CD4-positive, CD25-positive, alpha-beta regulatory T cell (primary cell): ENCODE measurements around the gene CCL25. TPM values are rescaled to one million over a fixed set of nuclear protein-coding genes. Genes with fewer than 3 reads are reported as not detected.
A peak's percentile ranks its signal among the peaks of the same experiment; 100 is the strongest.

Source experiments
- ATAC-seq, 2 donors: fragments of 150-1000 bp; cut with Tn5 transposase; one replicate each; pipeline ENCODE4 v1.10.0; 2021; ENCODE audit warnings: low read depth in 2 of 2, moderate number of reproducible peaks in 2 of 2, moderate library complexity in 1 of 2
- DNase-seq, 3 donors: peaks; one replicate each; pipeline versions ENCODE4 v3.0.0 to v3.0.0-alpha.2; 2012 to 2022; ENCODE audit warnings: mixed read lengths in 1 of 3
- H3K27ac ChIP-seq: one replicate; pipeline ENCODE4 v1.7.0; 2013; ENCODE audit warnings: mild to moderate bottlenecking, low read length; ENCODE audit not compliant: insufficient read depth, poor library complexity, severe bottlenecking
- H3K27me3 ChIP-seq: one replicate; pipeline ENCODE4 v1.7.0; 2013; ENCODE audit warnings: low read length; ENCODE audit not compliant: control insufficient read depth, insufficient read depth
- H3K36me3 ChIP-seq: one replicate; pipeline ENCODE4 v1.7.0; 2013; ENCODE audit warnings: mild to moderate bottlenecking, low read length, moderate library complexity; ENCODE audit not compliant: control insufficient read depth, insufficient read depth
- H3K4me1 ChIP-seq: 2 replicates; pipeline ENCODE4 v1.7.0; 2013; ENCODE audit warnings: mild to moderate bottlenecking, low read length; ENCODE audit not compliant: insufficient read depth, control insufficient read depth, poor library complexity, severe bottlenecking
- H3K4me3 ChIP-seq: one replicate; pipeline ENCODE4 v1.7.0; 2013; ENCODE audit warnings: low read depth, mild to moderate bottlenecking, low read length, moderate library complexity
- H3K9me3 ChIP-seq, 2 experiments: 1 replicate in 1 of 2; 2 replicates in 1 of 2; pipeline ENCODE4 v1.7.0; 2013; ENCODE audit warnings: low read length in 2 of 2, mild to moderate bottlenecking in 1 of 2, moderate library complexity in 1 of 2; ENCODE audit not compliant: control insufficient read depth in 2 of 2
- H3K27ac Mint-ChIP-seq, 3 donors: one replicate each; pipeline ENCODE4 v1.8.0; 2020 to 2022; ENCODE audit warnings: mild to moderate bottlenecking in 3 of 3, mixed read lengths in 3 of 3, moderate library complexity in 2 of 3
- H3K27me3 Mint-ChIP-seq: one replicate; pipeline ENCODE4 v1.8.0; 2022; ENCODE audit warnings: mild to moderate bottlenecking, mixed read lengths
- H3K36me3 Mint-ChIP-seq: one replicate; pipeline ENCODE4 v1.8.0; 2020; ENCODE audit warnings: mixed read lengths
- H3K4me1 Mint-ChIP-seq, 4 donors: one replicate each; pipeline ENCODE4 v1.8.0; 2020 to 2022; ENCODE audit warnings: mixed read lengths in 4 of 4, mild to moderate bottlenecking in 1 of 4
- H3K4me3 Mint-ChIP-seq, 4 donors: one replicate each; pipeline ENCODE4 v1.8.0; 2020 to 2022; ENCODE audit warnings: mild to moderate bottlenecking in 4 of 4, mixed read lengths in 4 of 4, moderate library complexity in 3 of 4
- H3K9me3 Mint-ChIP-seq, 7 donors: one replicate each; pipeline ENCODE4 v1.8.0; 2020 to 2022; ENCODE audit warnings: mixed read lengths in 7 of 7, mild to moderate bottlenecking in 3 of 7, moderate library complexity in 2 of 7
- polyA plus RNA-seq, 4 donors: library from polyadenylated mRNA; unstranded; fragments of 300-500 nt; fragmentation: Illumina TruSeq; gene quantifications; one replicate each; pipeline ENCODE4 v1.2.3, GENCODE V29; 2021
- total RNA-seq: library from RNA; stranded (reverse); gene quantifications from one replicate; pipeline ENCODE4 v1.2.3, GENCODE V29; 2022

Gene CCL25
- total and polyA plus RNA-seq, 5 donors from 2014 or later: 0.48 TPM; not detected in 4

DNA sequence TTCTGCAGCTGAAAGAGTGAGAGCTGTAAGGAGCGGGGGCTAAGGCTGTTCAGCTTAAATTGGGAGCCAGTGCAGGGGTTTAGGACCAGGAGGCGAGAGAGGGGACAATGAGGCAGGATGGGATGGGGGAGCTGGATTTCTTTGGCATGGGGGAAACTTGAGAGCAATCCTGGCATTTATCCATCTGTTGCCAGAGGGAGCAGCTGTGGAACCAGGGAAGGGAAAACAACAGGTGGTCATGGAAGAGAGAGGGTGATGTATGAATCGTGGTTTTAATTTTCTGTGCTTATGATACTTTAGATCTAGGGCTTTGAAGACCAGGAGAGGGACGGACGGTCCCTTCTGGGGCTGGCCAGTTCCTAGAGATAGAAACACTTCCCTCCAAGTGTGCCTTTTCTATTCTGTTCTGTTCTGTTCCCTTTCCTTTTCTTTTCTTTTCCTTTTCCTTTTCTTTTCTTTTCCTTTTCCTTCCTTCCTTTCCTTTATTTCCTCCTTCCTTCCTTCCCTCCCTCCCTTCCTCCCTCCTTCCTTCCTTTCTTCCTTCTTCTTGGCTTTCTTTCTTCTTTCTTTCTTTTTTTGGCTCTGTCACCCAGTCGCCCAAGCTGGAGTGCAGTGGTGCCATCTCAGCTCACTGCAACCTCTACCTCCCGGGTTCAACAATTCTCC, 16.0 kb upstream of the CCL25 start:
- Histone ChIP-seq H3K4me3 (no peak overlapping the region), H3K27ac (no peak overlapping the region), H3K9me3 (no peaks in the 10 kb centered on the region), H3K36me3 (no peaks in the 10 kb centered on the region), H3K4me1 (no peaks in the 10 kb centered on the region), H3K27me3 (no peaks in the 10 kb centered on the region)
- ATAC-seq (no peak), DNase-seq (no peak)
- Mint-ChIP-seq H3K4me3 (no peak overlapping the region), H3K36me3 (no peaks in the 10 kb centered on the region), H3K4me1 (no peaks in the 10 kb centered on the region), H3K27me3 (peaks cover 4% of the 10 kb centered on the region), H3K9me3 (no peaks in the 10 kb centered on the region), H3K27ac (peak overlapping the region in 1 of 3 donors; percentile 48)

DNA sequence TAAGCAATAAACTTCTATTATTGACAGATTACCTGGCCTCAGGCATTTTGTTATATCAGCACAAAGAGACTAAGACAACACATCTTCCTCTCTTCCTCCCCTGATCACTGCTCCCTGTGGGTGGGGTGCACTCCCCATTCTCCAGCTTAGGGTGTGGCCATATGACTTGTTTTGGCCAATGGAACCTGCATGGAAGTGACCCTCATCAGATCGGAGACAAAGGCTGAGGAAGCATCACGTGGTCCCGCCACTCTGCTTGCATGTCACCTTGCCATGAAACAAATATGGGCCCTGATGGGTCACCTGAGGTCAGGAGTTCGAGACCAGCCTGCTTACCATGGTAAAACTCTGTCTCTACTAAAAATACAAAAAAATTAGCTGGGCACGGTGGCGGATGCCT, 13.7 kb upstream of the CCL25 start:
- no peaks in the 10 kb centered on the region for H3K4me1 Mint-ChIP-seq
- H3K27me3 Mint-ChIP-seq: peaks cover 4% of the 10 kb centered on the region
- peaks cover 0 to 1% (median 0%) of the 10 kb centered on the region in 7 donors for H3K9me3 Mint-ChIP-seq
- no peaks in the 10 kb centered on the region for H3K27me3 ChIP-seq
- H3K4me3 ChIP-seq: no peak overlapping the region
- H3K36me3 Mint-ChIP-seq: no peaks in the 10 kb centered on the region
- no peak for DNase-seq
- no peak overlapping the region for H3K27ac ChIP-seq
- H3K27ac Mint-ChIP-seq: no peak overlapping the region
- no peak overlapping the region for H3K4me3 Mint-ChIP-seq
- H3K9me3 ChIP-seq: no peaks in the 10 kb centered on the region
- no peak for ATAC-seq
- H3K4me1 ChIP-seq: no peaks in the 10 kb centered on the region
- H3K36me3 ChIP-seq: no peaks in the 10 kb centered on the region

DNA sequence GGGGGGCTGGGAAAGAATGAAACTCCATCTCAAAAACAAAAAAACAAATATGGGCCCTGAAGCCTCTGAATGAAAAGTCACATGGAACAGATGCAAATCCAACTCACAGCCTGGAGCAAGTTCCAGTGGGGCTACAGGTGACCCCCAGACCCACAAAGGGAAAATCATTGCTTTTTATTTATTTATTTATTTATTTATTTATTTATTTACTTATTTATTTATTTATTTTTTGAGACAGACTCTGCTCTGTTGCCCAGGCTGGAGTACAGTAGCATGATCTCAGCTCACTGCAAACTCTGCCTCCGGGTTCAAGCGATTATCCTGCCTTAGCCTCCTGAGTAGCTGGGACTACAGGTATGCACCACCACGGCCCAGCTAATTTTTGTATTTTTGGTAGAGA, 13.3 kb upstream of the CCL25 start:
- Histone ChIP-seq H3K9me3 (no peaks in the 10 kb centered on the region), H3K27ac (no peak overlapping the region), H3K36me3 (no peaks in the 10 kb centered on the region), H3K27me3 (no peaks in the 10 kb centered on the region), H3K4me1 (no peaks in the 10 kb centered on the region), H3K4me3 (no peak overlapping the region)
- Mint-ChIP-seq H3K4me1 (no peaks in the 10 kb centered on the region), H3K27ac (no peak overlapping the region), H3K27me3 (peaks cover 4% of the 10 kb centered on the region), H3K4me3 (no peak overlapping the region), H3K9me3 (peaks cover 0 to 1% (median 0%) of the 10 kb centered on the region in 7 donors), H3K36me3 (no peaks in the 10 kb centered on the region)
- ATAC-seq: no peak
- DNase-seq: no peak

DNA sequence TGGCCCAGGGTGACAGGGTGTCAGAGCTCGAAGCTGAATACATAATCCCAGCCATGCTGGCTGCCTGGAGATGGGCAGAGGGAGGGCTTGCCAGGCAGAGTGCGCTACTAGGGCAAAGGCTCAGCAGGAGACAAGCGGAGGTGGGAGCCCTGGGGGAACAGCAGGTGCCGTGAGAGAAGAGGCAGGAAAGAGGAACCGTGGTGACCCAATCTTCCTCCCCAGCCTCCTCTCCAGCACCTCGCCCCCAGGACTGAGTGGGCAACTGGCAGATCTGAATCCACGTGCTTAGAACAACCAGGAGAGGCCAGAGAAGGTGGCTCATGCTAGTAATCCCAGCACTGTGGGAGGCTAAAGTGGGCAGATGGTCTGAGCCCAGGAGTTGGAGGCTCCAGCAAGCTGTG, 11.0 kb upstream of the CCL25 start:
- ATAC-seq: no peak
- Histone ChIP-seq H3K36me3 (no peaks in the 10 kb centered on the region), H3K27me3 (no peaks in the 10 kb centered on the region), H3K4me1 (no peaks in the 10 kb centered on the region), H3K27ac (no peak overlapping the region), H3K9me3 (no peaks in the 10 kb centered on the region), H3K4me3 (no peak overlapping the region)
- no peak for DNase-seq
- Mint-ChIP-seq H3K9me3 (peaks cover 0 to 1% (median 0%) of the 10 kb centered on the region in 7 donors), H3K27ac (no peak overlapping the region), H3K4me3 (no peak overlapping the region), H3K36me3 (no peaks in the 10 kb centered on the region), H3K27me3 (peaks cover 4% of the 10 kb centered on the region), H3K4me1 (no peaks in the 10 kb centered on the region)

DNA sequence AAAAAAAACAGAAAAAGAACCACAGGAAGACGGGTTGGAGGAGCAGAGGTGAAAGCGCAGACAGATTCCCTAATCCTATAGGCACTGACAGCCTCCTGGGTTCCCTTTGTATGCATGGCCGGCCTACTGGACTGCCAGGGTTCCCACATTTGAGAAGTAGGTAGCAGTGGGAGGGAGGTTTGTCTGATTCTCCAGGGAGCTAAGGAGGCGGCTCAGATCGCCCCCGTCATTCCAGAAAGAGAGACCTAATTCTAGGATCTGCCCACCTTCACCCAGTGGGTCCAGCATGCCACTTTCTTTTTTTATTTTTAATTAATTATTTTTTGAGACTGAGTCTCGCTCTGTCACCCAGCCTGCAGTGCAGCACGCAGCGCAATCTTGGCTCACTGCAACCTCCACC, 9.7 kb upstream of the CCL25 start:
- no peaks in the 10 kb centered on the region for H3K27me3 ChIP-seq
- H3K4me1 Mint-ChIP-seq: peaks cover 0 to 3% (median 0%) of the 10 kb centered on the region in 4 donors
- ATAC-seq (no peak), DNase-seq (no peak)
- H3K27me3 Mint-ChIP-seq: peaks cover 15% of the 10 kb centered on the region
- H3K4me3 Mint-ChIP-seq: no peak overlapping the region
- no peaks in the 10 kb centered on the region for H3K36me3 Mint-ChIP-seq
- H3K9me3 ChIP-seq: no peaks in the 10 kb centered on the region
- no peaks in the 10 kb centered on the region for H3K4me1 ChIP-seq
- H3K9me3 Mint-ChIP-seq: peaks cover 0 to 1% (median 0%) of the 10 kb centered on the region in 7 donors
- H3K27ac Mint-ChIP-seq: no peak overlapping the region
- H3K36me3 ChIP-seq: no peaks in the 10 kb centered on the region
- H3K27ac ChIP-seq: no peak overlapping the region
- H3K4me3 ChIP-seq: no peak overlapping the region

DNA sequence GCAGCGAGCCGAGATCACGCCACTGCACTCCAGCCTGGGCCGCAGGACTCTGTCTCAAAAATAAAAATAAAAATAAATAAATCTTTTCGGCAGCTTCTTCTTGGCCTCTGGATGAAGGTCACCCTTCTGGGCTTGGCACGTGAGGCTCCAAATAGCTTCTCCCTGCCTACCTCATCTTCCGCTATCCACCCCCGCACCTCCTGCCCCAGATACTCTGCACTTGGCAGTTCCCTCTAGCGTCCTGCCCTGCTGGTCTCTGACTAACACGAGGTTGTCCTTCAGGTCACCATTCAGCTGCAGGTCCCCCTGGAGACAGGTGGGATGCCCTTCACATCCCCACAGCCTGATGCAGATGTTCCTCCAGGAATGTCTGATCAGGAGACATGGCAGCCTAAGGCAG, 8.5 kb upstream of the CCL25 start:
- no peaks in the 10 kb centered on the region for H3K4me1 ChIP-seq
- H3K9me3 ChIP-seq: no peaks in the 10 kb centered on the region
- no peak overlapping the region for H3K4me3 ChIP-seq
- Mint-ChIP-seq H3K4me3 (no peak overlapping the region), H3K27me3 (peaks cover 15% of the 10 kb centered on the region), H3K4me1 (peaks cover 0 to 3% (median 0%) of the 10 kb centered on the region in 4 donors), H3K36me3 (no peaks in the 10 kb centered on the region), H3K27ac (no peak overlapping the region), H3K9me3 (peaks cover 0 to 1% (median 0%) of the 10 kb centered on the region in 7 donors)
- DNase-seq (no peak), ATAC-seq (no peak)
- no peaks in the 10 kb centered on the region for H3K27me3 ChIP-seq
- no peak overlapping the region for H3K27ac ChIP-seq
- H3K36me3 ChIP-seq: no peaks in the 10 kb centered on the region

DNA sequence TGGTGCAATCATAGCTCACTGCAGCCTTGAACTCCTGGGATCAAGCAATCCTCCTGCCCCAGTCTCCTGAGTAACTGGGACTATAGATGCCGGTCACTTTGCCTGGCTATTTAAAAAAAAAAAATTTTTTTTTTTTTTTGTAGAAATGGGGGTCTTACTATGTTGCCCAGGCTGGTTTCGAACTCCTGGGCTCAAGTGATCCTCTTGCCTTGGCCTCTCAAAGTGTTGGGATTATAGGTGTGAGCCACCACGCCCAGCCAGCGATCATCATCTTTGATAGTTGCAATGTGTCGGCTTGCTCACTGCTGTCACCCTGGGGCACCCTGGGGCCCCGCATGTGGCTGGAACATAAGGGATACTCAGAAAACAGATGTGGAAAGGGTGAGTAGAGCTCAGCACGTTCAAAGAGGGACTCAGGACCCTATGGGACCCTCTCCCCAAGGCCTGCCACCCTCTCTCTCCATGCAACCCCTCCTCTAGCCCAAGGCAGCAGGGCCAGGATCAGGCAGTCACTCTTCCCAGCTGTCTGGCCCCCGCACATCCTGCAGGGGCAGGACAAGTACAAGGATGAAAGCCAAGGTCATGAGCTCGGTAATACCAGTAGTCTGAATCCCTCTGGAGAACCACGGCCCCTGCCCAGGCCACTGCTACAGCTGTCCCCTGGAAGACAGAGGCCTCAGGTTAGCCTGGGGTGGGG, 6.5 kb upstream of the CCL25 start:
- H3K27me3 ChIP-seq: no peaks in the 10 kb centered on the region
- no peaks in the 10 kb centered on the region for H3K36me3 Mint-ChIP-seq
- no peak overlapping the region for H3K27ac Mint-ChIP-seq
- H3K27ac ChIP-seq: no peak overlapping the region
- no peaks in the 10 kb centered on the region for H3K9me3 ChIP-seq
- H3K4me3 Mint-ChIP-seq: no peak overlapping the region
- no peak overlapping the region for H3K4me3 ChIP-seq
- peaks cover 0 to 1% (median 0%) of the 10 kb centered on the region in 7 donors for H3K9me3 Mint-ChIP-seq
- no peak for ATAC-seq
- DNase-seq: no peak
- peaks cover 9% of the 10 kb centered on the region for H3K4me1 ChIP-seq
- peaks cover 15% of the 10 kb centered on the region for H3K27me3 Mint-ChIP-seq
- H3K36me3 ChIP-seq: no peaks in the 10 kb centered on the region
- H3K4me1 Mint-ChIP-seq: peaks cover 0 to 11% (median 0%) of the 10 kb centered on the region in 4 donors
